Lung (tissue), 12 donors: ENCODE data around the gene NFATC1. TPM values are rescaled to one million over a fixed set of nuclear protein-coding genes. Genes with fewer than 3 reads are reported as not detected.

Experiments
- ATAC-seq: fragments of 200-7000 bp; cut with Tn5 transposase; one replicate; pipeline ENCODE4 v1.9.1; 2020; ENCODE audit warnings: moderate number of reproducible peaks; ENCODE audit not compliant: insufficient read depth, low FRiP score
- DNase-seq, 3 donors: peaks; one replicate each; pipeline ENCODE4 v3.0.0-alpha.2; 2013 to 2017
- H3K27ac ChIP-seq, 2 donors: one replicate each; pipeline ENCODE4 v1.5.1; 2013; ENCODE audit warnings: mild to moderate bottlenecking in 2 of 2, moderate library complexity in 2 of 2, control low read depth in 1 of 2, inconsistent platforms in 1 of 2, low read depth in 1 of 2, low read length in 1 of 2
- H3K27me3 ChIP-seq, 3 donors: one replicate each; pipeline ENCODE4 v1.5.1; 2013; ENCODE audit warnings: low read length in 2 of 3; ENCODE audit not compliant: control insufficient read depth in 3 of 3, insufficient read depth in 3 of 3
- H3K36me3 ChIP-seq, 4 donors: one replicate each; pipeline ENCODE4 v1.5.1; 2013; ENCODE audit warnings: low read length in 4 of 4, mild to moderate bottlenecking in 1 of 4, moderate library complexity in 1 of 4; ENCODE audit not compliant: control insufficient read depth in 4 of 4, insufficient read depth in 4 of 4
- H3K4me1 ChIP-seq, 5 donors: one replicate each; pipeline ENCODE4 v1.5.1; 2013; ENCODE audit warnings: low read length in 5 of 5, mild to moderate bottlenecking in 2 of 5, moderate library complexity in 1 of 5; ENCODE audit not compliant: control insufficient read depth in 5 of 5, insufficient read depth in 5 of 5
- H3K4me3 ChIP-seq: one replicate; pipeline ENCODE4 v1.5.1; 2013; ENCODE audit warnings: mild to moderate bottlenecking, control low read depth, moderate library complexity
- H3K9ac ChIP-seq, 2 donors: one replicate each; pipeline ENCODE4 v1.5.1; 2013; ENCODE audit warnings: low read length in 2 of 2, control low read depth in 1 of 2; ENCODE audit not compliant: insufficient read depth in 1 of 2
- H3K9me3 ChIP-seq, 4 donors: one replicate each; pipeline ENCODE4 v1.5.1; 2013; ENCODE audit warnings: low read length in 3 of 4, mild to moderate bottlenecking in 1 of 4, moderate library complexity in 1 of 4; ENCODE audit not compliant: control insufficient read depth in 4 of 4, insufficient read depth in 3 of 4
- WGBS, 2 donors: extraction: QIAGEN DNeasy Blood & Tissue Kit; methylation state at CpG; one replicate each; pipeline ENCODE4 v1.1.7; 2013; 5-methylcytosine and 5-hydroxymethylcytosine counted together
- polyA plus RNA-seq, 2 donors: library from polyadenylated mRNA; stranded (reverse); fragments of 200-250 nt; gene quantifications; one replicate each; pipeline ENCODE4 v1.2.1, GENCODE V29; 2013
- total RNA-seq, 2 donors: library from RNA; depleted of rRNA in 1 of 2; stranded (reverse); fragments of >200 nt in 1 of 2; gene quantifications; one replicate each; pipeline ENCODE4 v1.2.1, GENCODE V29; 2014 to 2021
- TF ChIP-seq, protein P1 (sequence below): IDR thresholded peaks from 2 replicates; pipeline ENCODE4 v1.5.1; 2012; ENCODE audit warnings: mild to moderate bottlenecking; ENCODE audit errors: control extremely low read depth, extremely low read depth
- donor health status: control.
- donor health status: control.
- donor health status: Bipolar disorder and iron deficiency.
- donor health status: healthy.
- donor health status: DM: yes; HTN: yes; CAD: no.

The NFATC1 gene
- total and polyA plus RNA-seq, 4 donors: 8.6 to 25.5 (median 12.9) TPM

GRCh38 chr18:79439628-79440023 is 43.9 kb downstream of the NFATC1 start:
- Histone ChIP-seq H3K9ac (no peak overlapping the region), H3K9me3 (no peaks in the 10 kb centered on the region)

DNA sequence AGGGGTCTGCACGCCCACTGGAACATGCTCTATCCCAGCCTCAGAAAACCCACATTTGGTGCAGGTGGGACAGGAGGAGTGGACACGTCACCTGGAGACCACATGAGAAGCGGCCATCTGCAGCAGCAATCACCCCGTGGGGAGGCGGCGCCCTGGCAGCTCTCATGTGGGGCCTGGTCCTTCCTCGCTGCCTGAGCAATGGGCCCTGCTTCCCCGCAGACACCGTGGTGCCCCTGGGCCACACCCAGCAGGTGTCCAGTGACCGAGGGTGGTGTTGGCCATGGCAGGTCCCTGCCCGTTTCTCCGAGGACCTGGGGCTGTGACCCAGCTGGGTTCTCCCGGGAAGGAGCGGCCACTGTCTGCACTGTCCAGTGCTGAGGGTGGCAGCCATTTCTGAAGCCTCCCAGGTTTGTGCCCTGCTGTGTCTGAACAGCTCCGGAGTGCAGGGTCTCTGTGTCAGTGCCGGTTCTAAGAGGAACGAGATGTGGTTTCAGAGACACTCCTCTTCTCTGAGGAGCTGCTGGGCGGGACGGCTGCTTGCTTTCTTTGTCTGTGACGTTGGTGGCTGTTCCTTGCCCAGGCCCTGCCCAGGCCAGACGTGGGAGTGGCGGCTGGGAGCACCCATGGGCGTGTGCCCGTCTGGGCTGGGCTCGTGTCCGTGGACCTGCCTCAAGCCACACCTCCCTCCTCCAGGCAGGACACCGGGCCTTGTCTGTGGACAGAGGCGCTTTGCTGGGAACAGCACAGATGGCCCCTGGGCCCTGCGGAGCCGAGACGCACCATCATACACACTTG is 44.8 kb downstream of the NFATC1 start:
- Histone ChIP-seq H3K36me3 (peaks cover 0 to 7% (median 0%) of the 10 kb centered on the region in 4 donors), H3K27ac (no peak overlapping the region), H3K9ac (no peak overlapping the region), H3K27me3 (no peaks in the 10 kb centered on the region), H3K4me3 (no peak overlapping the region), H3K4me1 (peaks cover 0 to 2% (median 0%) of the 10 kb centered on the region in 5 donors), H3K9me3 (no peaks in the 10 kb centered on the region)
- ATAC-seq (no peak), DNase-seq (no peak)
- 84 to 93% methylated on average over 31 of the region's 31 CpGs for WGBS, 2 donors
- TF ChIP-seq, protein P1, sequence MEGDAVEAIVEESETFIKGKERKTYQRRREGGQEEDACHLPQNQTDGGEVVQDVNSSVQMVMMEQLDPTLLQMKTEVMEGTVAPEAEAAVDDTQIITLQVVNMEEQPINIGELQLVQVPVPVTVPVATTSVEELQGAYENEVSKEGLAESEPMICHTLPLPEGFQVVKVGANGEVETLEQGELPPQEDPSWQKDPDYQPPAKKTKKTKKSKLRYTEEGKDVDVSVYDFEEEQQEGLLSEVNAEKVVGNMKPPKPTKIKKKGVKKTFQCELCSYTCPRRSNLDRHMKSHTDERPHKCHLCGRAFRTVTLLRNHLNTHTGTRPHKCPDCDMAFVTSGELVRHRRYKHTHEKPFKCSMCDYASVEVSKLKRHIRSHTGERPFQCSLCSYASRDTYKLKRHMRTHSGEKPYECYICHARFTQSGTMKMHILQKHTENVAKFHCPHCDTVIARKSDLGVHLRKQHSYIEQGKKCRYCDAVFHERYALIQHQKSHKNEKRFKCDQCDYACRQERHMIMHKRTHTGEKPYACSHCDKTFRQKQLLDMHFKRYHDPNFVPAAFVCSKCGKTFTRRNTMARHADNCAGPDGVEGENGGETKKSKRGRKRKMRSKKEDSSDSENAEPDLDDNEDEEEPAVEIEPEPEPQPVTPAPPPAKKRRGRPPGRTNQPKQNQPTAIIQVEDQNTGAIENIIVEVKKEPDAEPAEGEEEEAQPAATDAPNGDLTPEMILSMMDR: no peak

More at GRCh38 chr18:79439628-79440023, 43.9 kb downstream of the NFATC1 start:
- Histone ChIP-seq H3K36me3 (peaks cover 0 to 7% (median 0%) of the 10 kb centered on the region in 4 donors), H3K27ac (no peak overlapping the region), H3K27me3 (no peaks in the 10 kb centered on the region), H3K4me3 (no peak overlapping the region), H3K4me1 (peaks cover 0 to 2% (median 0%) of the 10 kb centered on the region in 5 donors)
- no peak for DNase-seq
- WGBS, 2 donors: 91 to 94% methylated on average over 16 of the region's 16 CpGs
- TF ChIP-seq, protein P1: no peak
- ATAC-seq: no peak

GRCh38 chr18:79441420-79441819 is 45.7 kb downstream of the NFATC1 start:
- ATAC-seq: no peak
- WGBS, 2 donors: 96 to 98% methylated on average over 16 of the region's 16 CpGs
- H3K4me1 ChIP-seq: peaks cover 0 to 2% (median 0%) of the 10 kb centered on the region in 5 donors
- H3K9ac ChIP-seq: no peak overlapping the region
- H3K4me3 ChIP-seq: no peak overlapping the region
- H3K27me3 ChIP-seq: no peaks in the 10 kb centered on the region
- H3K27ac ChIP-seq: no peak overlapping the region
- DNase-seq: no peak
- TF ChIP-seq, protein P1: no peak
- H3K36me3 ChIP-seq: peaks cover 0 to 9% (median 0%) of the 10 kb centered on the region in 4 donors
- H3K9me3 ChIP-seq: no peaks in the 10 kb centered on the region
